ENCODE results near the gene INSRR. TPM values are rescaled to one million over a fixed set of nuclear protein-coding genes. Genes with fewer than 3 reads are reported as not detected.

INSRR gene
- total RNA-seq, 1 experiment from 2014 or later, result 0.11 TPM

- no peak overlapping the region for H3K27ac Mint-ChIP-seq
- ChIA-PET POLR2A (interaction anchor here (0.6 kb wide), 1 partner anchor 9 kb away, joined by 4 read pairs; no protein-coding TSS in a partner anchor), CTCF (interaction anchor here (1.0 to 5.1 kb wide), 8 partner anchors 10 to 47 kb away, joined by 4 to 42 read pairs (median 6); no protein-coding TSS in a partner anchor)
- TF ChIP-seq ETV6 (CRISPR knock-in tag; IDR thresholded peaks at IDR 0.05) (no peak), NFE2L1 (CRISPR knock-in tag; IDR thresholded peaks at IDR 0.05) (no peak), FOXJ3 (CRISPR knock-in tag; IDR thresholded peaks at IDR 0.05; ENCODE audit: borderline replicate concordance) (no peak), MAX (CRISPR knock-in tag; IDR thresholded peaks at IDR 0.05) (no peak), RORB (CRISPR knock-in tag; IDR thresholded peaks at IDR 0.05) (no peak), NR3C1 (CRISPR knock-in tag; conservative IDR thresholded peaks at IDR 0.05; ENCODE audit: low read depth) (no peak), USF2 (CRISPR knock-in tag; IDR thresholded peaks at IDR 0.05) (no peak), FOXP4 (CRISPR knock-in tag; IDR thresholded peaks at IDR 0.05) (no peak), ARID4B (CRISPR knock-in tag; IDR thresholded peaks at IDR 0.05; ENCODE audit: borderline replicate concordance) (no peak), HMGXB4 (CRISPR knock-in tag; IDR thresholded peaks at IDR 0.05) (no peak), CREB1 (CRISPR knock-in tag; IDR thresholded peaks at IDR 0.05) (no peak), E2F5 (CRISPR knock-in tag; IDR thresholded peaks at IDR 0.05) (no peak), ZNF512 (CRISPR knock-in tag; IDR thresholded peaks at IDR 0.05; ENCODE audit: borderline replicate concordance) (no peak)
- H3K4me3 Mint-ChIP-seq, result no peak overlapping the region
- H3K4me1 Mint-ChIP-seq, result peaks cover 10% of the 10 kb centered on the region
- H3K36me3 Mint-ChIP-seq, result no peaks in the 10 kb centered on the region
- DNase-seq (ENCODE audit: low spot score) (no peak), ATAC-seq (no peak; the same call in 1 of the 2 replicates)
- H3K27me3 Mint-ChIP-seq (ENCODE audit: low read depth), result peaks cover 3% of the 10 kb centered on the region
- H3K9me3 Mint-ChIP-seq, result no peaks in the 10 kb centered on the region
These were observed 43.3 kb upstream of the INSRR start for GRCh38 chr1:156901966-156902915.
